Measurements from ENCODE around the gene POLE. TPM values are rescaled to one million over a fixed set of nuclear protein-coding genes. Genes with fewer than 3 reads are reported as not detected.

Gene POLE
- total and polyA plus RNA-seq, 2 experiments from 2014 or later = 6.0 to 16.2 TPM

GRCh38 chr12:132618683-132619043 lies 68.5 kb downstream of the POLE start, which contains the start of gene P2RX2:
Gene P2RX2 (plus strand): TSS chr12:132618776. CDS start chr12:132618817, 41 bp downstream.
- TF ChIP-seq EZH2 (IDR thresholded peaks at IDR 0.05; ENCODE audit: insufficient read depth, poor library complexity, severe bottlenecking) = no peak
- Histone ChIP-seq H4K20me1 (ENCODE audit: insufficient read depth) (no peaks in the 10 kb centered on the region), H3K9me3 (ENCODE audit: low read depth) (no peaks in the 10 kb centered on the region), H3K79me2 (ENCODE audit: insufficient read depth) (no peaks in the 10 kb centered on the region), H3F3A (ENCODE audit: insufficient read depth) (peaks cover 18% of the 10 kb centered on the region), H3K36me3 (ENCODE audit: low read depth) (no peaks in the 10 kb centered on the region), H3K27me3 (replicated peaks; ENCODE audit: insufficient read depth) (peaks cover 35% of the 10 kb centered on the region), H3K9ac (no peak within 1 kb of the TSS), H2AFZ (no peak within 1 kb of the TSS), H3K27ac (no peak within 1 kb of the TSS), H3K9me2 (ENCODE audit: insufficient read depth) (no peaks in the 10 kb centered on the region), H3K4me1 (ENCODE audit: insufficient read depth) (peaks cover 9% of the 10 kb centered on the region; the same call in 1 of the 2 replicates), H3K4me3 (no peak within 1 kb of the TSS), H3K4me2 (ENCODE audit: unreplicated experiment) (no peak within 1 kb of the TSS)
- DNase-seq = no peak
- in situ Hi-C loops (cut with MboI) = loop anchor here (10.0 to 25.0 kb wide), 2 partner anchors 204 to 456 kb away; no protein-coding TSS in a partner anchor
- WGBS, 2 experiments (ENCODE audit: low coverage in 1 of 2, low lambda C conversion rate in 2 of 2, missing lambda C conversion rate in 2 of 2) = 3 to 5% methylated on average over 12 to 22 of the region's 49 CpGs

GRCh38 chr12:132617822-132618682 lies 69.1 kb downstream of the POLE start:
- Histone ChIP-seq H3F3A (ENCODE audit: insufficient read depth) (peaks cover 13% of the 10 kb centered on the region), H3K4me3 (no peak overlapping the region), H3K9ac (no peak overlapping the region), H3K27me3 (replicated peaks; ENCODE audit: insufficient read depth) (peaks cover 37% of the 10 kb centered on the region), H3K27ac (no peak overlapping the region), H3K9me3 (ENCODE audit: low read depth) (no peaks in the 10 kb centered on the region), H2AFZ (no peak overlapping the region), H3K4me1 (ENCODE audit: insufficient read depth) (peaks cover 8% of the 10 kb centered on the region; the same call in 1 of the 2 replicates), H3K36me3 (ENCODE audit: low read depth) (no peaks in the 10 kb centered on the region), H3K79me2 (ENCODE audit: insufficient read depth) (no peaks in the 10 kb centered on the region), H4K20me1 (ENCODE audit: insufficient read depth) (no peaks in the 10 kb centered on the region), H3K9me2 (ENCODE audit: insufficient read depth) (no peaks in the 10 kb centered on the region), H3K4me2 (ENCODE audit: unreplicated experiment) (no peak overlapping the region)
- peak; percentile 98 for TF ChIP-seq EZH2 (IDR thresholded peaks at IDR 0.05; ENCODE audit: insufficient read depth, poor library complexity, severe bottlenecking)
- 0 out of 2 replicates have a peak, but pooled peaks have one; percentile 18 for TF ChIP-seq EZH2phosphoT487 (IDR thresholded peaks at IDR 0.05; ENCODE audit: insufficient read depth, low read depth)
- no peak for DNase-seq
- 1 to 4% methylated on average over 13 to 37 of the region's 51 CpGs for WGBS, 2 experiments (ENCODE audit: low coverage in 1 of 2, low lambda C conversion rate in 2 of 2, missing lambda C conversion rate in 2 of 2)
- in situ Hi-C loops (cut with MboI) = loop anchor here (10.0 to 25.0 kb wide), 2 partner anchors 203 to 456 kb away; no protein-coding TSS in a partner anchor

- no peak overlapping the region for H3K27ac ChIP-seq
- no peak for TF ChIP-seq EZH2 (IDR thresholded peaks at IDR 0.05; ENCODE audit: insufficient read depth, poor library complexity, severe bottlenecking)
- TF ChIP-seq EZH2phosphoT487 (IDR thresholded peaks at IDR 0.05; ENCODE audit: insufficient read depth, low read depth) = no peak
- 68 to 75% methylated on average over 4 of the region's 4 CpGs for WGBS, 2 experiments (ENCODE audit: low coverage in 1 of 2, low lambda C conversion rate in 2 of 2, missing lambda C conversion rate in 2 of 2)
- H3K4me3 ChIP-seq = no peak overlapping the region
- H4K20me1 ChIP-seq (ENCODE audit: insufficient read depth) = no peaks in the 10 kb centered on the region
- no peak overlapping the region for H3K4me2 ChIP-seq (ENCODE audit: unreplicated experiment)
- DNase-seq = no peak
- H3K4me1 ChIP-seq (ENCODE audit: insufficient read depth) = 0 out of 2 replicates have a peak, but pooled peaks cover under 1% of the 10 kb centered on the region
- peaks cover 44% of the 10 kb centered on the region for H3K27me3 ChIP-seq (replicated peaks; ENCODE audit: insufficient read depth)
- in situ Hi-C loops (cut with MboI) = loop anchor here (10.0 to 25.0 kb wide), 2 partner anchors 202 to 455 kb away; no protein-coding TSS in a partner anchor
- no peaks in the 10 kb centered on the region for H3K36me3 ChIP-seq (ENCODE audit: low read depth)
- no peak overlapping the region for H3K9ac ChIP-seq
- peaks cover 9% of the 10 kb centered on the region for H3F3A ChIP-seq (ENCODE audit: insufficient read depth)
- no peaks in the 10 kb centered on the region for H3K9me2 ChIP-seq (ENCODE audit: insufficient read depth)
- H3K79me2 ChIP-seq (ENCODE audit: insufficient read depth) = no peaks in the 10 kb centered on the region
- H2AFZ ChIP-seq = no peak overlapping the region
- H3K9me3 ChIP-seq (ENCODE audit: low read depth) = no peaks in the 10 kb centered on the region
These were observed 69.9 kb downstream of the POLE start for GRCh38 chr12:132617135-132617701.

- Histone ChIP-seq H3K4me1 (ENCODE audit: insufficient read depth) (no peaks in the 10 kb centered on the region), H3K27me3 (replicated peaks; ENCODE audit: insufficient read depth) (peaks cover 45% of the 10 kb centered on the region), H3K9ac (no peak overlapping the region), H3K4me3 (no peak overlapping the region), H2AFZ (no peak overlapping the region), H4K20me1 (ENCODE audit: insufficient read depth) (no peaks in the 10 kb centered on the region), H3F3A (ENCODE audit: insufficient read depth) (peaks cover 9% of the 10 kb centered on the region), H3K9me2 (ENCODE audit: insufficient read depth) (no peaks in the 10 kb centered on the region), H3K27ac (no peak overlapping the region), H3K79me2 (ENCODE audit: insufficient read depth) (no peaks in the 10 kb centered on the region), H3K4me2 (ENCODE audit: unreplicated experiment) (no peak overlapping the region), H3K9me3 (ENCODE audit: low read depth) (no peaks in the 10 kb centered on the region), H3K36me3 (ENCODE audit: low read depth) (no peaks in the 10 kb centered on the region)
- no peak for TF ChIP-seq EZH2 (IDR thresholded peaks at IDR 0.05; ENCODE audit: insufficient read depth, poor library complexity, severe bottlenecking)
- no peak for TF ChIP-seq EZH2phosphoT487 (IDR thresholded peaks at IDR 0.05; ENCODE audit: insufficient read depth, low read depth)
- in situ Hi-C loops (cut with MboI) = loop anchor here (10.0 to 25.0 kb wide), 2 partner anchors 201 to 453 kb away; no protein-coding TSS in a partner anchor
- WGBS, 2 experiments (ENCODE audit: low coverage in 1 of 2, low lambda C conversion rate in 2 of 2, missing lambda C conversion rate in 2 of 2) = 64 to 70% methylated on average over 15 to 16 of the region's 16 CpGs
- no peak for DNase-seq
These were observed 71.5 kb downstream of the POLE start for GRCh38 chr12:132615579-132616038.
